Kidney (tissue), 14 donors: ENCODE results near the gene MADD. TPM values are rescaled to one million over a fixed set of nuclear protein-coding genes. Genes with fewer than 3 reads are reported as not detected.

ENCODE experiments used
- DNase-seq, 5 donors: peaks; one replicate each; pipeline ENCODE4 v3.0.0-alpha.2; 2013 to 2020
- FAIRE-seq: peaks from 2 replicates; lab custom pipeline; 2012; peaks lifted over from hg19 to GRCh38; lab: Jason Lieb, UNC
- H3K27ac ChIP-seq, 2 donors: one replicate each; pipeline ENCODE4 v1.7.0; 2013; ENCODE audit warnings: low read depth in 2 of 2, low read length in 2 of 2, inconsistent platforms in 1 of 2
- H3K27me3 ChIP-seq: one replicate; pipeline ENCODE4 v1.7.1; 2013; ENCODE audit warnings: low read length, inconsistent platforms; ENCODE audit not compliant: control insufficient read depth, insufficient read depth
- H3K36me3 ChIP-seq, 3 donors: one replicate each; pipeline versions ENCODE4 v1.7.0 to v1.7.1; 2013; ENCODE audit warnings: low read length in 3 of 3, control low read depth in 1 of 3, inconsistent platforms in 1 of 3; ENCODE audit not compliant: insufficient read depth in 3 of 3, control insufficient read depth in 2 of 3
- H3K4me1 ChIP-seq, 3 donors: one replicate each; pipeline versions ENCODE4 v1.7.0 to v1.7.1; 2013; ENCODE audit warnings: low read length in 3 of 3, inconsistent platforms in 1 of 3, low read depth in 1 of 3; ENCODE audit not compliant: control insufficient read depth in 2 of 3, insufficient read depth in 2 of 3
- H3K4me3 ChIP-seq, 3 donors: one replicate each; pipeline versions ENCODE4 v1.7.0 to v1.8.1; 2013; ENCODE audit warnings: low read length in 3 of 3, control low read depth in 1 of 3, inconsistent platforms in 1 of 3
- H3K9ac ChIP-seq, 3 donors: one replicate each; pipeline versions ENCODE4 v1.7.0 to v1.7.1; 2013; ENCODE audit warnings: low read length in 3 of 3, control low read depth in 1 of 3, inconsistent platforms in 1 of 3
- H3K9me3 ChIP-seq, 3 donors: one replicate each; pipeline versions ENCODE4 v1.7.0 to v1.7.1; 2013; ENCODE audit warnings: low read length in 3 of 3, control low read depth in 1 of 3, inconsistent platforms in 1 of 3; ENCODE audit not compliant: control insufficient read depth in 2 of 3, insufficient read depth in 1 of 3
- intact Hi-C: fragments of 100-400 bp; cut with DNase I; formaldehyde crosslinking; loops from one replicate; pipeline ENCODE4 v1.11.1; 2022
- polyA plus RNA-seq: library from polyadenylated mRNA; stranded (reverse); fragments of 350-450 nt; fragmentation: Illumina TruSeq; extraction: RNeasy Lipid Tissue Mini Kit (QIAGEN cat#74804); gene quantifications from one replicate; pipeline ENCODE4 v1.2.3, GENCODE V29; 2014; ENCODE audit warnings: low read depth, low replicate concordance; ENCODE audit not compliant: insufficient read depth
- total RNA-seq: library from RNA; stranded (reverse); fragmentation: NEBNext Ultra II Directional; extraction: Animal tissue kit (Norgen Biotek cat#: 25700); gene quantifications from one replicate; pipeline ENCODE4 v1.2.1, GENCODE V29; 2021
- TF ChIP-seq, protein P1 (sequence below): IDR thresholded peaks from 3 replicates; pipeline ENCODE4 v1.5.1; 2012; ENCODE audit warnings: mild to moderate bottlenecking, moderate library complexity, borderline replicate concordance; ENCODE audit not compliant: insufficient read depth; ENCODE audit errors: extremely low read depth
- donor health status: control.
- donor health status: control.
- donor health status: control.
- donor health status: control.
- donor health status: control.
- donor health status: DM: yes; HTN: yes; CAD: no.
- donor health status: Normal renal cell carcinoma (clear cell type).

The MADD gene
- total and polyA plus RNA-seq, 2 donors from 2014 or later, result 19.0 to 39.2 TPM

DNA sequence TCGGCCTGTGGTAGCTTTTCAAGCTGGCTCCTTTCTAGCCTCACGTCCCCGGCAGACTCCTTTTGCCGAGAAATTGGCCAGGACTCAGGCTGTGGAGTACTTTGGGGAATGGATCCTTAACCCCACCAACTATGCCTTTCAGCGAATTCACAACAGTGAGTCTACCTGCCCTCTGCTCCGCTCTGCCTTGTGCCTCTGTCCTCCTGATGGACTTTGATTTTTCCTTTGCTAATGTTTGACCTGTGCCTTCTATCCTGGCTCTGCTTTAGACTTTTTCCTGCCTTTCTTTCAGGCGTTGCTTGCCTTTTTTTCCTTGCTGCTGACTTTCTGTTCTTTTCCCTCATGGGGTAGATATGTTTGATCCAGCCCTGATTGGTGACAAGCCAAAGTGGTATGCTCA is 12.5 kb downstream of the MADD start:
- Histone ChIP-seq H3K4me3 (no peak overlapping the region), H3K9me3 (no peaks in the 10 kb centered on the region), H3K27ac (peak overlapping the region in 1 of 2 donors; percentile 65), H3K27me3 (no peaks in the 10 kb centered on the region), H3K4me1 (no peaks in the 10 kb centered on the region), H3K9ac (no peak overlapping the region), H3K36me3 (peaks cover 22 to 74% (median 52%) of the 10 kb centered on the region in 3 donors)
- intact Hi-C loops, result no loop called here
- FAIRE-seq (no peak), DNase-seq (no peak)
- TF ChIP-seq, protein P1, sequence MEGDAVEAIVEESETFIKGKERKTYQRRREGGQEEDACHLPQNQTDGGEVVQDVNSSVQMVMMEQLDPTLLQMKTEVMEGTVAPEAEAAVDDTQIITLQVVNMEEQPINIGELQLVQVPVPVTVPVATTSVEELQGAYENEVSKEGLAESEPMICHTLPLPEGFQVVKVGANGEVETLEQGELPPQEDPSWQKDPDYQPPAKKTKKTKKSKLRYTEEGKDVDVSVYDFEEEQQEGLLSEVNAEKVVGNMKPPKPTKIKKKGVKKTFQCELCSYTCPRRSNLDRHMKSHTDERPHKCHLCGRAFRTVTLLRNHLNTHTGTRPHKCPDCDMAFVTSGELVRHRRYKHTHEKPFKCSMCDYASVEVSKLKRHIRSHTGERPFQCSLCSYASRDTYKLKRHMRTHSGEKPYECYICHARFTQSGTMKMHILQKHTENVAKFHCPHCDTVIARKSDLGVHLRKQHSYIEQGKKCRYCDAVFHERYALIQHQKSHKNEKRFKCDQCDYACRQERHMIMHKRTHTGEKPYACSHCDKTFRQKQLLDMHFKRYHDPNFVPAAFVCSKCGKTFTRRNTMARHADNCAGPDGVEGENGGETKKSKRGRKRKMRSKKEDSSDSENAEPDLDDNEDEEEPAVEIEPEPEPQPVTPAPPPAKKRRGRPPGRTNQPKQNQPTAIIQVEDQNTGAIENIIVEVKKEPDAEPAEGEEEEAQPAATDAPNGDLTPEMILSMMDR, result no peak

DNA sequence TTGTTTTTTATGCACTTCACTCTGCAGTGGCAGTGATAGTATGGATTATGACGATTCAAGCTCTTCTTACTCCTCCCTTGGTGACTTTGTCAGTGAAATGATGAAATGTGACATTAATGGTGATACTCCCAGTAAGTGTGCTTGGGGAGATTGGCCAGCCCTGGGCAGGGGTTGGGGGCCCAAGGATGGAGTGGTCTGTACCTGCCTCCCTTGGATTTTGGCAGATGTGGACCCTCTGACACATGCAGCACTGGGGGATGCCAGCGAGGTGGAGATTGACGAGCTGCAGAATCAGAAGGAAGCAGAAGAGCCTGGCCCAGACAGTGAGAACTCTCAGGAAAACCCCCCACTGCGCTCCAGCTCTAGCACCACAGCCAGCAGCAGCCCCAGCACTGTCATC is 14.2 kb downstream of the MADD start:
- Histone ChIP-seq H3K27ac (no peak overlapping the region), H3K9ac (no peak overlapping the region), H3K9me3 (no peaks in the 10 kb centered on the region), H3K4me3 (no peak overlapping the region), H3K27me3 (no peaks in the 10 kb centered on the region), H3K36me3 (peaks cover 11 to 75% (median 60%) of the 10 kb centered on the region in 3 donors), H3K4me1 (no peaks in the 10 kb centered on the region)
- DNase-seq, result no peak
- intact Hi-C loops, result no loop called here
- TF ChIP-seq, protein P1, result no peak
- no peak for FAIRE-seq

DNA sequence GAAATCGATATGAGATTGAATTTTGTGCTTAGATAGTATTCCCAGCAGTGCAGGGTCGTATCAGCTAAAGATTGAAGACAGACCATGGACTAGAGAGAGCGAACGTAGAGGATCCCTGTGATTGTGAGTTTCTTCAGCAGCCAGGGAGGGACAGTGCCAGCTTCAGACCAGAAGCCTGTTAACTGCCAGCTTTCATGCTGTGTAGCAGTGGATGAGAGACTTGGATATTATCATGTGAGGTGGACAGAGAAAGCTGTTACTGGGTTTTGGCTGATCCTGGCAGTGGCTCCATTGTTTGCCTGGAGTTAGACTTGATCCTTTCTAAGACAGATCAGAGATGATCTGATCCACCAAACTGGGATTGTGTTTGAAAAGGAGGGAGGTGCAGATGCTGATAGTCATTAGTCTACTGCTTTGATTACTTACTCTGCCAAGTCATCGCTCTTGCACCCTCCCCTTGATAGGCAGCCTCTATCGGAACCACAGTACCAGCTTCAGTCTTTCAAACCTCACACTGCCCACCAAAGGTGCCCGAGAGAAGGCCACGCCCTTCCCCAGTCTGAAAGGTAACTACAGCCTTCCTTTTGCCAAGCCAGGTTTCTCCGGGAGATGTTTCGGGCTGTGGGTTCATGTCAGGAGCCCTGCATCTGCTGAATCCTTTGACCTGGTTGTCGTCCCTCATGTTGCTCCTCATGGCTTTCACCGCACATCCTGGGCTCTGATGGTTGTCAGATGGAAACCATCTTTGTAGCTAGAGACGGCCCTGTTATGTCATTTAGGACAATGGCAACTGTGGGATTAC is 16.2 kb downstream of the MADD start:
- Histone ChIP-seq H3K9me3 (no peaks in the 10 kb centered on the region), H3K4me1 (no peaks in the 10 kb centered on the region), H3K27me3 (no peaks in the 10 kb centered on the region), H3K4me3 (no peak overlapping the region), H3K9ac (no peak overlapping the region), H3K27ac (no peak overlapping the region), H3K36me3 (peaks cover 11 to 79% (median 74%) of the 10 kb centered on the region in 3 donors)
- intact Hi-C loops, result no loop called here
- no peak for FAIRE-seq
- TF ChIP-seq, protein P1, result no peak
- no peak for DNase-seq
